ENCODE data around the gene PKMYT1. TPM values are rescaled to one million over a fixed set of nuclear protein-coding genes. Genes with fewer than 3 reads are reported as not detected.

Gene PKMYT1
- total and polyA plus RNA-seq, 9 of the 15 experiments (the other 6 are each of a cell fraction or from before 2014, with no cell fraction given) = 8.7 to 201 (median 37.8) TPM

- TF ChIP-seq HMGN3 (IDR thresholded peaks at IDR 0.05; ENCODE audit: borderline replicate concordance, extremely low read depth, insufficient read length, low read depth, low read length) (peak; percentile 59), MCM3 (IDR thresholded peaks at IDR 0.05) (no peak), MAFF (IDR thresholded peaks at IDR 0.05; ENCODE audit: low read length) (no peak), NFIC (IDR thresholded peaks at IDR 0.05) (no peak), NCOR1 (IDR thresholded peaks at IDR 0.05) (no peak), STAG1 (CRISPR knock-in tag; IDR thresholded peaks at IDR 0.05; ENCODE audit: borderline replicate concordance) (0 out of 2 replicates have a peak, but pooled peaks have one; percentile 18), MIER1 (IDR thresholded peaks at IDR 0.05; ENCODE audit: low read depth) (0 out of 2 replicates have a peak, but pooled peaks have one; percentile 20), AFF1 (IDR thresholded peaks at IDR 0.05; ENCODE audit: low read depth in 1 of 2, partially characterized antibody in 2 of 2) (no peak), CREM (IDR thresholded peaks at IDR 0.05; ENCODE audit: low read depth) (peak; percentile 70), MEF2A (IDR thresholded peaks at IDR 0.05; ENCODE audit: control insufficient read depth, low read depth, low read length) (0 out of 2 replicates have a peak, but pooled peaks have one; percentile 43), CBFB (CRISPR knock-in tag; IDR thresholded peaks at IDR 0.05) (no peak), CC2D1A (IDR thresholded peaks at IDR 0.05) (0 out of 2 replicates have a peak, but pooled peaks have one; percentile 10), NELFE (IDR thresholded peaks at IDR 0.05; ENCODE audit: insufficient read depth, insufficient read length) (no peak), DNMT1 (IDR thresholded peaks at IDR 0.05) (no peak), ZBTB49 (CRISPR knock-in tag; IDR thresholded peaks at IDR 0.05; ENCODE audit: borderline replicate concordance) (no peak), RHOXF2B (CRISPR knock-in tag; conservative IDR thresholded peaks at IDR 0.05) (no peak)
- TF ChIP-seq, protein P1, sequence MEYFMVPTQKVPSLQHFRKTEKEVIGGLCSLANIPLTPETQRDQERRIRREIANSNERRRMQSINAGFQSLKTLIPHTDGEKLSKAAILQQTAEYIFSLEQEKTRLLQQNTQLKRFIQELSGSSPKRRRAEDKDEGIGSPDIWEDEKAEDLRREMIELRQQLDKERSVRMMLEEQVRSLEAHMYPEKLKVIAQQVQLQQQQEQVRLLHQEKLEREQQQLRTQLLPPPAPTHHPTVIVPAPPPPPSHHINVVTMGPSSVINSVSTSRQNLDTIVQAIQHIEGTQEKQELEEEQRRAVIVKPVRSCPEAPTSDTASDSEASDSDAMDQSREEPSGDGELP (CRISPR knock-in tag; IDR thresholded peaks at IDR 0.05; ENCODE audit: borderline replicate concordance) = peak; percentile 37; the same call in 1 of the 2 replicates
- TF ChIP-seq, protein P2, sequence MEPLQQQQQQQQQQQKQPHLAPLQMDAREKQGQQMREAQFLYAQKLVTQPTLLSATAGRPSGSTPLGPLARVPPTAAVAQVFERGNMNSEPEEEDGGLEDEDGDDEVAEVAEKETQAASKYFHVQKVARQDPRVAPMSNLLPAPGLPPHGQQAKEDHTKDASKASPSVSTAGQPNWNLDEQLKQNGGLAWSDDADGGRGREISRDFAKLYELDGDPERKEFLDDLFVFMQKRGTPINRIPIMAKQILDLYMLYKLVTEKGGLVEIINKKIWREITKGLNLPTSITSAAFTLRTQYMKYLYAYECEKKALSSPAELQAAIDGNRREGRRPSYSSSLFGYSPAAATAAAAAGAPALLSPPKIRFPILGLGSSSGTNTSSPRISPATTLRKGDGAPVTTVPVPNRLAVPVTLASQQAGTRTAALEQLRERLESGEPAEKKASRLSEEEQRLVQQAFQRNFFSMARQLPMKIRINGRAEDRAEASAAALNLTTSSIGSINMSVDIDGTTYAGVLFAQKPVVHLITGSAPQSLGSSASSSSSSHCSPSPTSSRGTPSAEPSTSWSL (CRISPR knock-in tag; IDR thresholded peaks at IDR 0.05; ENCODE audit: borderline replicate concordance) = no peak
Measured at GRCh38 chr16:2980227-2981176, at the start of gene PKMYT1 (continued).
